ENCODE data around the gene UBAC2.
"Not testable (repeated sequence)": the region's sequence is repeated elsewhere in the genome, so short reads cannot be mapped to it uniquely, and the experiment has no call there.

The UBAC2 gene

DNA sequence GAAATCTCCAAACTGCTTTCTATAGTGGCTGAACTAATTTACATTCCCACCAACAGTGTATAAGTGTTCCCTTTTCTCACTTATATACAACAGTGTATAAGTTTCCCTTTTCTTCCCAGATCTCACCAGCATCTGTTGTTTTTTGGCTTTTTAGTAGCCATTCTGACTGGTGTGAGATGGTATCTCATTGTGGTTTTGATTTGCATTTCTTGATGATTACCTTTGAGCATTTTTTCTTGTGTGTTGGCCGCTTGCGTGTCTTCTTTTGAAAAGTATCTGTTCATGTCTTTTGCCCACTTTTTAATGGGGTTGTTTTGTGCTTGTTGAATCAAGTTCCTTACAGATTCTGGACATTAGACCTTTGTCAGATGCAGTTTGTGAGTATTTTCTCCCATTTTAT lies 49.0 kb downstream of the UBAC2 start:
- not testable (repeated sequence) for DNase-seq

DNA sequence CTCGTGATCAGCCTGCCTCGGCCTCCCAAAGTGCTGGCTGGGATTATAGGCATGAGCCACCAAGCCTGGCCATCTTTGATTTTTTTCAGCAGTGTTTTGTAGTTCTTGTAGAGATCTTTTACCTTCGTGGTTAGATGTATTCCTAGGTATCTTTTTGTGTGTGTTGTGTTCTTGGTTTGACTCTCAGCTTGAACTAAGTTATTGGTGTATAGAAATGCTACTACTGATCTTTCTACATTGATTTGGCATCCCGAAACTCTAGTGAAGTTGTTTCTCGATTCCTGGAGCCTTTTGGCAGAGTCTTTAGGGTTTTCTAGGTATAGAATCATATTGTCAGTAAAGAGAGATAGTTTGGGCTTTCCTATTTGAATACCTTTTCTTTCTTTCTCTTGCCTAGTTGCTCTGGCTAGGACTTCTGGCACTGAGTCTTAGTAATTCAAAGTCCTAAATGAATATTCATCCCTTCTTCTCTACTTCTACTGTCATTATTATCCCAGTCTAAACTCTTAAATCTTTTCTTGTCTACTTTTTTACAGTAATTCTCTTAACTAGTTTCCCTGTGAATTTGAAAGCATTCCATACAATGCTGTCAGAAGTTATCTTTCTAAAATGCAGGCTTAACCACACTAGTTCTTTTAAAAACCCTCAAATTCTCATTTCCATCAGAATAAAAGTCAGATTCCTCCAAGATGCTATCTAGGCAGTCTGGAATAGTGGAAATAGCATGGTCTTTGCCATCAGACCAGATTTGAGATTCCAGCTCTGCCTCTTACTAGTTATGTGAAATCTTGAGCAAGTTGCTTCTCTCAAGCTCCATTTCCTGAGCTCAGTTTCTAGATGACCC lies 50.5 kb downstream of the UBAC2 start:
- DNase-seq: no peak

- DNase-seq: no peak
These were observed 51.3 kb downstream of the UBAC2 start for GRCh38 chr13:99251921-99252320.

DNA sequence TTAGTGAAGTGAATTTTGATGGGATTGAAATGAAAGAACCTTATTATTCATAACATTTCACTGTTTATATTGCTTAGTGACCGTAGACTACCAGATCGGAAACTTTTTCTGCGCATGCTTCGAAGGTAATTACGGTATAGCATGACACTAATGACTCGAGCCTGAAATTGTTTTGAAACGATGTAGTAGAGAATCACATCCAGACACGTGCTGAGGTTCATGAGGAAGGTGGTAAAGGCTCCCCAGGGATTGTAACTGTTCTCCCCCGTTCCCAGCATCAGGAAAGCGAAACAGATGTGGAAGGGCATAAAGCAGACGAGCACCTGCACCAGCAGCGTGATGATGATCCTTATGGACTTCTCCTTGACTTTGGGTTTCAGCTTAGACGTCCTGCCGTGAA lies 54.2 kb downstream of the UBAC2 start:
- no peak for DNase-seq

GRCh38 chr13:99255271-99255670 lies 54.6 kb downstream of the UBAC2 start:
- no peak for DNase-seq

GRCh38 chr13:99256283-99256682 lies 55.6 kb downstream of the UBAC2 start:
- no peak for DNase-seq

- no peak for DNase-seq
These were observed 56.1 kb downstream of the UBAC2 start for GRCh38 chr13:99256709-99257108.

DNA sequence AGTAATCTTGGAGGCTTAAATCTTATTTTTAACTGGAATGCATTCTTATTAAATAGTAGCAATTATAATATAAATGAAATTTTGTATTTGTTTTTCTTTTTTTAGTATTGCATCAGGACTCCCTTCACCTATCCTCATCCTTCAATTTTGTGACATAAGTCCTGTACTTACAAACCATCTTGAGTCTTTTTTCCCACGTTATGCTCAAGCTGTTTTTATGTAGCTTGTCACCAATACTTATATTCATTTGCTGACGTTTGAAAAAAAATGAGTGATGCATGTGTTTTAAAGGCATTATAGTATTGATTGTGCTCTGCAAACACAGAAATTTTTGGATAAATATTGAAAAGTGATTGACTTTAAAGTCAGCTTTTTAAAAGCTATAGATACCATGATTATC lies 56.6 kb downstream of the UBAC2 start:
- no peak for DNase-seq

GRCh38 chr13:99258210-99258860 lies 57.7 kb downstream of the UBAC2 start, which contains the start of gene GPR18:
TSS of gene GPR18 (minus strand) at chr13:99258379. CDS start at chr13:99255872, 2,507 bp downstream.
- no peak for DNase-seq

DNA sequence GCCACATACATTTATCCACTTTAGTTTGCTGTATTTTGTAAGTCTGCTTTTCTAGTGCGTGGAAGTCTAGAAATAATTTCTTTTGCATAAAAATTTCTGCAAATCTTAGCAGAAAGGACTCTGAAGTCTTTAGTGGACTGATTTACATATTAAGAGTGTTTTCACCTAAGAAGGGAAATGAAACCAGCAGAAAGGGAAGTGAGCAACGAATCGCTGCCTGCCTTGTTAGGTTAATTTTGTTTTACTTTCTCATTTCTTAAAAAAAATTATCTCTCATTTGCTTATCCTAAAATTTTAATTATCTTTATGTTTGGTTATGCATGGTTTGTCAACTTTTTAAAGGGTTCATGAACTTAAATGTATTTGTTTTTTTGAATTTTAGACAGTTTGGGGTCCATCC lies 58.3 kb downstream of the UBAC2 start:
- DNase-seq: no peak

GRCh38 chr13:99260216-99260615 lies 59.6 kb downstream of the UBAC2 start:
- DNase-seq: no peak

DNA sequence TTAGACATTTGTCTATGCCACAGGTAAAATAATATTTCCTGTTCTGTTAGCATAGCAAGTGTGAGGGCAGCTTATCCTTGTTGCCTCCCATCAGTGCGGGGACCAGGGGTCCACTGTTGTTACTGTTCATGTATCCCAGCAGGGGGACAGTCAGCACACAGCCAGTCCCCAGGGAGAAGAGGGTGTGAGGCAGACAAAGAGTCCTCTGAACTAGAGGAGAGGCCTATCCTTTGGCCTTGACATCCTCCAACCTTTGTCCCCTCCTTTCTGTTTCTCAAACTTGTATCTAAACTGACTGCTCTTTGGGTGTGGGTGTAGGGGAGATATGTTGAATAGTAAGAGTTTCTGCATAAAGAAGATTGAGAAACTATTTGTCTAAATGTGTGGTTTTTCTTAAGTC lies 60.4 kb downstream of the UBAC2 start:
- no peak for DNase-seq

- DNase-seq: no peak
These were observed 62.6 kb downstream of the UBAC2 start for GRCh38 chr13:99263126-99263785.

- no peak for DNase-seq
These were observed 63.4 kb downstream of the UBAC2 start for GRCh38 chr13:99264051-99264450.

DNA sequence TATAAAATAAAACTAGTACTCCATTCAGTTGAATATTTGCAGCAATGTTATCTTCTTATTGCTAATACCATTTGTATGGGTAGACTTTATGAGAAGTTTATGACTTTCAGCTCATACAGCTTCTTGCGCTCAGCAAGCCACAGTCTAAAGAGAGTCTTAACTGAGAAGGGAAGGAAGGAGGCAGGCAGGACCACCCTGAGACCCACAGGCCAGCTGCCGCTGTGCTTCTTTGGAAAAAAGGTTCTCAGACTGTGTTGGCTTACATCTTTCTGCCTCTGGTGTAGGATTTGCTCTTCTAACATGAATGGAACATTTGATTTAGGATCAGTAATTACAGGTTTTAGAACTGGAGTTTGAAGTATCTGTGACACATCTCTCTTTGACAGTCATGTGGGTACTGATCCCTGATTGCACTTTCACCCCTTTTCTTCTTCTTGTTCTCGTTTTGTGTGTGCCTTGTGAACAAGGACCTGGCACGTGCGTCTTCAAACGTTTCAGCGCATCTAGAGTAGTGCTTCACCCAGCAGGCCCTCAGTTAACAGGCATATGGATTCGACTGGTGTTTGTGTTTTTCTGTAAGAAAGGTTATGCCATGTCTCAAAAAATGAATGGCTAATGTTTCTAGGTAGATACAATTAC lies 64.6 kb downstream of the UBAC2 start:
- DNase-seq: no peak

- no peak for DNase-seq
These were observed 65.3 kb downstream of the UBAC2 start for GRCh38 chr13:99265821-99266426.

- no peak for DNase-seq
These were observed 66.2 kb downstream of the UBAC2 start for GRCh38 chr13:99266827-99267226.

DNA sequence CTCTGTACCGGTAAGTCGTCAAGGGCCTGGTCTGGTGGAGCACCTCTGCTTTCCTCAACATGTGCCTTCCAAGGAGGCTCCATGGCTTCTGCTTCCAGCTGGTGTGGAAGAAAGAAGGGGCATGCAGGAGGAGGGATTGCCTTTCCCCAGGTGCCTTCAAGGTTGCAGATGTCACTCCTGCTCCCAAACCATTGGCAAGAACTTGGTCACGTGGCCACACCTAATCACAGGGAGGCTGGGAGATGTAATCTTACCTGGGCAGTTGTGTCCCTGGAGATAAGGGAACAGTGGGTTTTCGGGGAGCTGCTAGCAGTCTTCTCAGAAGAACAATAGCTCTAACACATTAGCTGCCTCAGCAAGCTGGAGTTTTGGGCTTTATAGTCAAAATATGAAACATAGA lies 67.3 kb downstream of the UBAC2 start:
- DNase-seq: no peak

DNA sequence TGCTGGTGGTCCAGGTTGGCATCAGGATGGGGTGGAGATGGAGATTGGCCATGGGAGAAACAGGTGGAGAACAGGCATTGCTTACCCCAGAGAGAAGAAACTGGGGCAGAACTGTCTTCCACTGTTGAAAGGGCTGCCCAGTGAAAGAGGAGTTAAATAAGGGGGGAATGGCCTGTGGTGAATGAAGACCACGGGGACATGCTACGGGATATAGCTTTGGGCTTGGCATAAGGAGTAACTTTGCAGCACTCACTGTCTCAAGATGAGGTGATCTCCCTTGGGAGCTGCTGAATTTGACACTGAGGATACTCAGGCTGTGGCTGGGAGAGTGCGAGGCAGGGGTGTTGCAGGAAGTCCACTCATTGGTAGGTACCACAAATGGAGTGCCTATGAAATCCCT lies 68.2 kb downstream of the UBAC2 start:
- no peak for DNase-seq

DNA sequence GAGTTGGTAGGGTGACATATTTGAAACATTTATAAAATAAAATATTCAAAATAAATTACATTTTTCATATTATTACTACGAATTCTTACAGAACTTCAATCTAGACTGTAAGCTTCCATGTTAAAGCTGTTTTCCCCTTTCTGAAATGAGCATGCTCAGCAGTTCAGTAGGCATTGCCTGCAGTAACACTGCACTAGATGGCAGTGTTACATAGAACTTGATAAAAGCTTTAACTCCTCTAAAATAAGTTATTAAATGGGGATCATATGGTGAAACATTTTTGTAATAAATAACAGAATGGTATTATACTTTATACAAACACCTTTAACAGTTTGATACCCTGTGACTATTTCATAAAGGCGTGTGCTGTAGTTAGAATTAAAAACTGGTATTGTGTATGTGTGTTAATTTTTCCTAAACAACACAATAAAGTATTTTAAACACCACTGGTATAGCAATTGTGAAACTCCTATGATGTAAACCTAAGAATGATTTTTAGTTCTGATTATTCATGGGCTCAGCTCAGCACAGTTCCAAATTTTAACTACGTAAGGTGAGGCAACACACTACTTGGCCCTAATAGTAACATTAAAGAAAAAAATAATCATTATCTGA lies 69.1 kb downstream of the UBAC2 start:
- DNase-seq: no peak

DNA sequence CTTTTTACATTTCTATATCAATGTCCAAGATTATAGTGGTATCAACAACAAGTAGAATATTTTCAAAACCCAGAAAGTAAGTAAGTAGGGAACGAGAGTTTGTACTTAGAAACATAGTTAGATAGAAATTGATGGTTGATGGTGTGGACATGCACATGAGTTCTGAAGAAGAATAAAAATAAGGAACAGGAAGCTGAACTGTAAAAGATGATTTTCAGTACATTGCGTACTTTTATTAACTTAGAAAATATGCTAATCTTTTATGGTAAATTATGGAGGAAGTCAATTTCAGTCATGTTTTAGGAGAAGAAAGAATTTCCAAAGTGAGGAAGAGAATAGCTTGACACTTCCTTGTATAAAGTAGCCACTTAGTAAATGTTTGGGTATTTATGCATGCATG lies 69.9 kb downstream of the UBAC2 start:
- no peak for DNase-seq

- DNase-seq: no peak
These were observed 70.6 kb downstream of the UBAC2 start for GRCh38 chr13:99271249-99271648.

DNA sequence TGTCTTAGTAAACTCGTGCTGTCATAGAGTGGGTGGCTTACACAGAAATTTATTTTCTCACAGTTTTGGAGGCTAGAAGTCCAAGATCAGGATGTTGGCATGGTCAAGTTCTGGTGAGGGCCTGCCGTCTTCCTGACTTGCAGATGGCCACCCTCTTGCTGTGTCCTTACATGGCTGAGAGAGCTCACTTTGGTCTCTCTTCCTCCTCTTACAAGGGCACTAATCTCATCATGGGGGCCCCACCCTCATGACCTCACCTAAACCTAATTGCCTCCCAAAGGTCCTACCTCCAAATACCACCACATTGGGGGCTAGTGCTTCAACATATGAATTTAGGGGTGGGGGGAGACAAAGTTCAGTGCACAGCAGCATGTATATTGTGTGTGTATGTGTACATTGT lies 71.8 kb downstream of the UBAC2 start:
- DNase-seq: no peak
